ENCODE results near the gene RNF125.

GRCh38 chr18:31996007-31996406, 22.6 kb upstream of the RNF125 start:
- TF ChIP-seq TCF7 (IDR thresholded peaks at IDR 0.05; ENCODE audit: borderline replicate concordance) (no peak), POLR2AphosphoS5 (IDR thresholded peaks at IDR 0.05; ENCODE audit: low read length) (no peak)

Data from GM12878 (cell line).